WTC11 (cell line): Measurements from ENCODE around the gene SLC4A11.

Source experiments
- CREB1 ChIP-seq: sonication (generic); formaldehyde crosslinking; IDR thresholded peaks from 2 replicates; pipeline ENCODE4 v1.8.0; 2023; ENCODE audit warnings: mild to moderate bottlenecking, missing genetic modification reagents
- ESRRA ChIP-seq: sonication (generic); formaldehyde crosslinking; IDR thresholded peaks from 2 replicates; pipeline ENCODE4 v1.8.1; 2022; ENCODE audit warnings: mild to moderate bottlenecking, missing genetic modification reagents, borderline replicate concordance
- NFYB ChIP-seq: sonication (generic); formaldehyde crosslinking; conservative IDR thresholded peaks from 2 replicates; pipeline ENCODE4 v1.8.0; 2022; ENCODE audit warnings: low read depth, missing genetic modification reagents
- RELA ChIP-seq: sonication (generic); formaldehyde crosslinking; IDR thresholded peaks from 2 replicates; pipeline ENCODE4 v1.8.1; 2022; ENCODE audit warnings: missing genetic modification reagents, mild to moderate bottlenecking, borderline replicate concordance
- ZNF232 ChIP-seq: sonication (generic); formaldehyde crosslinking; IDR thresholded peaks from 2 replicates; pipeline ENCODE4 v1.8.0; 2022; ENCODE audit warnings: mild to moderate bottlenecking, missing genetic modification reagents
- ZNF281 ChIP-seq: sonication (generic); formaldehyde crosslinking; IDR thresholded peaks from 2 replicates; pipeline ENCODE4 v1.8.0; 2023; ENCODE audit warnings: mild to moderate bottlenecking, missing genetic modification reagents
- ZNF317 ChIP-seq: sonication (generic); formaldehyde crosslinking; IDR thresholded peaks from 2 replicates; pipeline ENCODE4 v1.8.1; 2023; ENCODE audit warnings: low read depth, mild to moderate bottlenecking, moderate library complexity, missing genetic modification reagents, borderline replicate concordance
- ZSCAN18 ChIP-seq: fragments of 250-450 bp; sonication (Bioruptor Pico); IDR thresholded peaks from 2 replicates; pipeline ENCODE4 v2.1.2; 2022; ENCODE audit warnings: mild to moderate bottlenecking, moderate library complexity
- TF ChIP-seq, protein P1 (sequence below): fragments of 200-600 bp; IDR thresholded peaks from 2 replicates; pipeline ENCODE4 v1.8.0; 2022; ENCODE audit warnings: antibody characterized with exemption
- TF ChIP-seq, protein P2 (sequence below): sonication (generic); formaldehyde crosslinking; IDR thresholded peaks from 2 replicates; pipeline ENCODE4 v1.8.1; 2022; ENCODE audit warnings: mild to moderate bottlenecking, moderate library complexity, missing genetic modification reagents
- TF ChIP-seq, protein P3 (sequence below): sonication (generic); formaldehyde crosslinking; IDR thresholded peaks from 2 replicates; pipeline ENCODE4 v1.8.1; 2022; ENCODE audit warnings: low read depth, mild to moderate bottlenecking, moderate library complexity, missing genetic modification reagents, borderline replicate concordance

GRCh38 chr20:3226864-3227263 is 12.1 kb downstream of the SLC4A11 start:
- no peak for TF ChIP-seq ZNF281
- TF ChIP-seq, protein P1, sequence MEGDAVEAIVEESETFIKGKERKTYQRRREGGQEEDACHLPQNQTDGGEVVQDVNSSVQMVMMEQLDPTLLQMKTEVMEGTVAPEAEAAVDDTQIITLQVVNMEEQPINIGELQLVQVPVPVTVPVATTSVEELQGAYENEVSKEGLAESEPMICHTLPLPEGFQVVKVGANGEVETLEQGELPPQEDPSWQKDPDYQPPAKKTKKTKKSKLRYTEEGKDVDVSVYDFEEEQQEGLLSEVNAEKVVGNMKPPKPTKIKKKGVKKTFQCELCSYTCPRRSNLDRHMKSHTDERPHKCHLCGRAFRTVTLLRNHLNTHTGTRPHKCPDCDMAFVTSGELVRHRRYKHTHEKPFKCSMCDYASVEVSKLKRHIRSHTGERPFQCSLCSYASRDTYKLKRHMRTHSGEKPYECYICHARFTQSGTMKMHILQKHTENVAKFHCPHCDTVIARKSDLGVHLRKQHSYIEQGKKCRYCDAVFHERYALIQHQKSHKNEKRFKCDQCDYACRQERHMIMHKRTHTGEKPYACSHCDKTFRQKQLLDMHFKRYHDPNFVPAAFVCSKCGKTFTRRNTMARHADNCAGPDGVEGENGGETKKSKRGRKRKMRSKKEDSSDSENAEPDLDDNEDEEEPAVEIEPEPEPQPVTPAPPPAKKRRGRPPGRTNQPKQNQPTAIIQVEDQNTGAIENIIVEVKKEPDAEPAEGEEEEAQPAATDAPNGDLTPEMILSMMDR: no peak
- TF ChIP-seq, protein P2, sequence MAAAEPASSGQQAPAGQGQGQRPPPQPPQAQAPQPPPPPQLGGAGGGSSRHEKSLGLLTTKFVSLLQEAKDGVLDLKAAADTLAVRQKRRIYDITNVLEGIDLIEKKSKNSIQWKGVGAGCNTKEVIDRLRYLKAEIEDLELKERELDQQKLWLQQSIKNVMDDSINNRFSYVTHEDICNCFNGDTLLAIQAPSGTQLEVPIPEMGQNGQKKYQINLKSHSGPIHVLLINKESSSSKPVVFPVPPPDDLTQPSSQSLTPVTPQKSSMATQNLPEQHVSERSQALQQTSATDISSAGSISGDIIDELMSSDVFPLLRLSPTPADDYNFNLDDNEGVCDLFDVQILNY (CRISPR knock-in tag): no peak
- TF ChIP-seq ZNF232 (CRISPR knock-in tag): no peak
- no peak for TF ChIP-seq ZSCAN18 (CRISPR knock-in tag)
- TF ChIP-seq ESRRA (CRISPR knock-in tag): no peak
- TF ChIP-seq NFYB: no peak
- TF ChIP-seq, protein P3, sequence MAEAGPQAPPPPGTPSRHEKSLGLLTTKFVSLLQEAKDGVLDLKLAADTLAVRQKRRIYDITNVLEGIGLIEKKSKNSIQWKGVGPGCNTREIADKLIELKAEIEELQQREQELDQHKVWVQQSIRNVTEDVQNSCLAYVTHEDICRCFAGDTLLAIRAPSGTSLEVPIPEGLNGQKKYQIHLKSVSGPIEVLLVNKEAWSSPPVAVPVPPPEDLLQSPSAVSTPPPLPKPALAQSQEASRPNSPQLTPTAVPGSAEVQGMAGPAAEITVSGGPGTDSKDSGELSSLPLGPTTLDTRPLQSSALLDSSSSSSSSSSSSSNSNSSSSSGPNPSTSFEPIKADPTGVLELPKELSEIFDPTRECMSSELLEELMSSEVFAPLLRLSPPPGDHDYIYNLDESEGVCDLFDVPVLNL (CRISPR knock-in tag): no peak
- no peak for TF ChIP-seq CREB1 (CRISPR knock-in tag)
- no peak for TF ChIP-seq RELA (CRISPR knock-in tag)
- no peak for TF ChIP-seq ZNF317 (CRISPR knock-in tag)
